DMS153 treated with DMSO at 0.1 percent for 48 hours (cell line): ENCODE measurements around the gene EIF3K.

Experiments
- DNase-seq: peaks from one replicate; lab custom pipeline; 2025; ENCODE audit not compliant: unreplicated experiment; lab: John Stamatoyannopoulos, UW

EIF3K gene

GRCh38 chr19:38684078-38684861 lies 65.3 kb downstream of the EIF3K start:
- no peak for DNase-seq

- no peak for DNase-seq
Measured at GRCh38 chr19:38684862-38685665, 66.1 kb downstream of the EIF3K start.

DNA sequence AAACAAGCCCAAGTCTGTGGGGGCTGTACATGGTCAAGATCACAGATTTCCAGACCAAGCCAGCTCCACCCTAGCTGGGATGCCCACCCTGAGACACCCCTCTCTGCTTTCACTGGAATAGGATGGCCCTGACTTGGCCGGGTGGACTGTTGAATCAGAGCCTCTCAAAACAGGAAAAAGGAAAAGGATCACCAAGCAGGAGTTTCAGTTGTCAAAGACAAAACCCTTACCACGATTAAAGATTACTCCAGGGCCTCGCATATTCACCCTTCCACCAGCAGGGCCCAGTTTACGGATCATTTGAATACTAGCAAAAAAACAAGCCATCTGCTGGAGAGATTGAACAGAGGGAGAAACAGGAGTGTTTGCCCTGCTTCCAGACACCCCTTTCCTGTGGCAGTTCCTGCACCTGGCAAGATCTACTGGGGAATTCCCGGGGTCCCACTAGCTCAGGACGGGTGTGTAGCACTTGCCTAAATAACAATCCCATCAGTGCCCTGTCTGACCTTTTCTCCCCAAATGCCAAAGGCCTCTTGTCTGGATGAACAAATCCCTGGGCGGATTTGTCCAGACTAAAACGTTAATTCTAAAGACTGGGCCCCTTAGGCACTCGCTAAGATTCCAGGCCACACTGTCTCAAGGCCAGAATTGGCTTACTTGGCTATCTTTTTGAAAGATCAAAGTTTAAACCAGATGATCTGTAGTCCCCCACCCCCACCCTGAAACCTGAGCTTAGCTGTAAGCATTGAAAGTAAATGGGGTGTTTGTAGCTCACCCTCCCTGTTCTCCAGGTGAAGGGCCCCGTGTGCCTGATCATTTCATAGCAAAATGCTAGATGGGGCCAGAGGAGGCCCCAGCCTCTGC lies 66.9 kb downstream of the EIF3K start:
- DNase-seq, result no peak

GRCh38 chr19:38686530-38686888 lies 67.5 kb downstream of the EIF3K start:
- DNase-seq, result no peak
